T-cell (primary cell): ENCODE results near the gene APOL6. TPM values are rescaled to one million over a fixed set of nuclear protein-coding genes. Genes with fewer than 3 reads are reported as not detected.

Experiments used
- ATAC-seq, 4 experiments: fragments of 200-7000 bp in 3 of 4; fragments of 150-1000 bp in 1 of 4; cut with Tn5 transposase; replicated peaks in 1 of 4; 1 replicate in 3 of 4; 2 replicates in 1 of 4; pipeline ENCODE4 v1.10.0; 2021; ENCODE audit warnings: moderate library complexity in 3 of 4, mild to moderate bottlenecking in 2 of 4, moderate number of reproducible peaks in 1 of 4
- CTCF ChIA-PET, 2 donors: fragments of 300-600 bp; sonication (Branson Sonifier 250); formaldehyde crosslinking; loops; one replicate each; lab custom pipeline; 2022; ENCODE audit warnings: antibody characterized with exemption in 2 of 2; lab: Charles Lee
- POLR2A ChIA-PET, 2 donors: fragments of 300-600 bp; sonication (Branson Sonifier 250); formaldehyde crosslinking; loops; one replicate each; lab custom pipeline; 2022; ENCODE audit warnings: antibody characterized with exemption in 2 of 2; lab: Charles Lee
- DNase-seq, 35 experiments: peaks; one replicate each; pipeline versions ENCODE4 v3.0.0 to v3.0.0-alpha.2; 2013 to 2023
- H3K27ac ChIP-seq: one replicate; pipeline ENCODE4 v1.5.1; 2013; ENCODE audit warnings: low read length
- H3K27me3 ChIP-seq, 2 experiments: replicated peaks in 1 of 2; 1 replicate in 1 of 2; 2 replicates in 1 of 2; pipeline versions ENCODE4 v1.6.1 to v1.7.0; 2013; ENCODE audit warnings: low read length in 1 of 2, mixed read lengths in 1 of 2; ENCODE audit not compliant: control insufficient read depth in 2 of 2, insufficient read depth in 2 of 2; ENCODE audit errors: extremely low read depth in 1 of 2
- H3K36me3 ChIP-seq, 2 donors: 1 replicate in 1 of 2; 2 replicates in 1 of 2; pipeline versions ENCODE4 v1.6.1 to v1.7.0; 2013; ENCODE audit warnings: low read length in 1 of 2; ENCODE audit not compliant: control insufficient read depth in 2 of 2, insufficient read depth in 1 of 2; ENCODE audit errors: extremely low read depth in 1 of 2
- H3K4me1 ChIP-seq, 2 experiments: 1 replicate in 1 of 2; 2 replicates in 1 of 2; pipeline versions ENCODE4 v1.6.1 to v1.7.0; 2013; ENCODE audit warnings: low read length in 2 of 2, mixed read lengths in 1 of 2; ENCODE audit not compliant: insufficient read depth in 2 of 2, control insufficient read depth in 1 of 2; ENCODE audit errors: extremely low read depth in 1 of 2
- H3K4me3 ChIP-seq, 2 donors: 1 replicate in 1 of 2; 2 replicates in 1 of 2; pipeline versions ENCODE4 v1.5.1 to v1.7.0; 2013; ENCODE audit warnings: mild to moderate bottlenecking in 2 of 2, low read length in 1 of 2, moderate library complexity in 1 of 2; ENCODE audit not compliant: control insufficient read depth in 1 of 2; ENCODE audit errors: extremely low read depth in 1 of 2
- H3K9me3 ChIP-seq: 2 replicates; pipeline ENCODE4 v1.7.0; 2013
- H3K27ac Mint-ChIP-seq, 2 donors: one replicate each; pipeline ENCODE4 v1.8.0; 2020 to 2021; ENCODE audit warnings: mild to moderate bottlenecking in 2 of 2, mixed read lengths in 2 of 2
- H3K27me3 Mint-ChIP-seq, 2 donors: one replicate each; pipeline ENCODE4 v1.8.0; 2021 to 2022; ENCODE audit warnings: mixed read lengths in 2 of 2
- H3K36me3 Mint-ChIP-seq: one replicate; pipeline ENCODE4 v1.8.0; 2021; ENCODE audit warnings: mixed read lengths
- H3K4me1 Mint-ChIP-seq, 3 donors: one replicate each; pipeline ENCODE4 v1.8.0; 2020 to 2022; ENCODE audit warnings: mixed read lengths in 3 of 3, mild to moderate bottlenecking in 1 of 3
- H3K4me3 Mint-ChIP-seq, 3 donors: one replicate each; pipeline ENCODE4 v1.8.0; 2020 to 2022; ENCODE audit warnings: mild to moderate bottlenecking in 3 of 3, mixed read lengths in 3 of 3, moderate library complexity in 3 of 3
- H3K9me3 Mint-ChIP-seq, 3 donors: one replicate each; pipeline ENCODE4 v1.8.0; 2020 to 2022; ENCODE audit warnings: mixed read lengths in 3 of 3
- WGBS: methylation state at CpG from one replicate; pipeline ENCODE4 v1.1.5; 2013; ENCODE audit warnings: missing lambda C conversion rate; ENCODE audit not compliant: insufficient coverage; 5-methylcytosine and 5-hydroxymethylcytosine counted together
- total RNA-seq, 35 experiments: library from RNA in 6 of 35; stranded (reverse) in 6 of 35; fragments of 120-200 nt in 1 of 35; gene quantifications; one replicate each; pipeline versions ENCODE4 v1.2.1 to v1.2.4 and lab custom pipeline; 2013 to 2026

Gene APOL6
- total RNA-seq, 5 donors from 2014 or later (not counting 1 experiment from before 2014, with no cell fraction given), result 47.5 to 55.7 (median 52.3) TPM

DNA sequence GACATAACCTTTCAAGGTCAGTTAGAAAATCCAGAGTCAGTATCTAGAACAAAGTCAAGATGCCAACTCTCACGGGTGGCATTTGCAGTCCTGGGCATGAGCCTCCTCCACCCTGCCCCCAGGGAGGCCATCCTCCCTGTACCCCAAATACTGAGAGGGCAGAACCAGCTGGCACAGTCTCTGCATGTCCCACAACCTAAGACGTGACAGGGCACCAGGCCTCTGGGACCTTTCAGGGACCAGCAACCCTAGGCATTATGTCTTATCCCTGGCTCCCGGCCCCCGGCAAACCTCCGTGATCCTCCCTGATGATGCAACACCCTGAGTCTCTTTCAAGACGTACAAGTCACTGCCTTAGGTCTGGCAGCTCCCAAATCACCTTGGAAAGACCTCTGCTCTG lies 33.1 kb upstream of the APOL6 start:
- no peak overlapping the region for H3K27ac Mint-ChIP-seq
- Histone ChIP-seq H3K4me1 (peaks cover 2 to 11% of the 10 kb centered on the region in 2 experiments), H3K27me3 (peaks cover 0 to 17% of the 10 kb centered on the region in 2 experiments), H3K9me3 (no peaks in the 10 kb centered on the region), H3K36me3 (no peaks in the 10 kb centered on the region), H3K27ac (no peak overlapping the region), H3K4me3 (no peak overlapping the region)
- no peak for DNase-seq
- H3K9me3 Mint-ChIP-seq, result no peaks in the 10 kb centered on the region
- 83% methylated on average over 6 of the region's 6 CpGs for WGBS
- ChIA-PET CTCF (interaction anchor here in 1 of 2 donors (0.5 kb wide), 1 partner anchor 301 kb away, joined by 3 read pairs; no protein-coding TSS in a partner anchor), POLR2A (no interaction called here)
- H3K4me1 Mint-ChIP-seq, result peaks cover 0 to 21% (median 4%) of the 10 kb centered on the region in 3 donors
- H3K36me3 Mint-ChIP-seq, result no peaks in the 10 kb centered on the region
- H3K4me3 Mint-ChIP-seq, result no peak overlapping the region
- H3K27me3 Mint-ChIP-seq, result peaks cover 4 to 5% of the 10 kb centered on the region in 2 donors
- ATAC-seq, result no peak

DNA sequence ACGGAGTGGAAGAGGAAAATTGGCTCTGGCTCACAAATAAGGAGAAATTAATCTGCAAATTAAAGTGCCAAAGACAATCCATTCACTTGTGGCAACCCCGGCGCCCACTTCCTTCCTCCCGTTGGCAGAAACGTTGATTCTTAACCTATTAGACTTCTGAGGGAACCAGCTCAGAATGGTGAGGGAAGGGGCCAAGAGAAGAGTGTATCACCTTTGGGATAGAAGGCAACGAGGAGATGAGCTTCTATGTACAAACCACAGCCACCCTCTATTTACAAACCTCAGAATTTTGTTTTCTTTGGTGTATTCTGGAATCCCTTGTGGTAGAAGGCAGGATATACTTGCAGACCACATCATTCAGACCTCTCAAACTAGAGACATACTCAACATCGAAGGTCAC lies 32.2 kb upstream of the APOL6 start:
- no peaks in the 10 kb centered on the region for H3K9me3 Mint-ChIP-seq
- ATAC-seq (peak in 2 of 4 experiments; percentile 27 to 40), DNase-seq (no peak)
- ChIA-PET CTCF (interaction anchor here in 1 of 2 donors (0.6 kb wide), 1 partner anchor 508 kb away, joined by 3 read pairs; no protein-coding TSS in a partner anchor), POLR2A (no interaction called here)
- Histone ChIP-seq H3K4me3 (no peak overlapping the region), H3K36me3 (no peaks in the 10 kb centered on the region), H3K4me1 (peaks cover 2 to 11% of the 10 kb centered on the region in 2 experiments), H3K27ac (no peak overlapping the region), H3K27me3 (peaks cover 0 to 12% of the 10 kb centered on the region in 2 experiments), H3K9me3 (no peaks in the 10 kb centered on the region)
- peaks cover under 1% of the 10 kb centered on the region in 2 donors for H3K27me3 Mint-ChIP-seq
- no peaks in the 10 kb centered on the region for H3K36me3 Mint-ChIP-seq
- WGBS, result 33% methylated on average over 1 of the region's 7 CpGs
- no peak overlapping the region for H3K4me3 Mint-ChIP-seq
- no peak overlapping the region for H3K27ac Mint-ChIP-seq
- H3K4me1 Mint-ChIP-seq, result peaks cover 0 to 21% (median 4%) of the 10 kb centered on the region in 3 donors

DNA sequence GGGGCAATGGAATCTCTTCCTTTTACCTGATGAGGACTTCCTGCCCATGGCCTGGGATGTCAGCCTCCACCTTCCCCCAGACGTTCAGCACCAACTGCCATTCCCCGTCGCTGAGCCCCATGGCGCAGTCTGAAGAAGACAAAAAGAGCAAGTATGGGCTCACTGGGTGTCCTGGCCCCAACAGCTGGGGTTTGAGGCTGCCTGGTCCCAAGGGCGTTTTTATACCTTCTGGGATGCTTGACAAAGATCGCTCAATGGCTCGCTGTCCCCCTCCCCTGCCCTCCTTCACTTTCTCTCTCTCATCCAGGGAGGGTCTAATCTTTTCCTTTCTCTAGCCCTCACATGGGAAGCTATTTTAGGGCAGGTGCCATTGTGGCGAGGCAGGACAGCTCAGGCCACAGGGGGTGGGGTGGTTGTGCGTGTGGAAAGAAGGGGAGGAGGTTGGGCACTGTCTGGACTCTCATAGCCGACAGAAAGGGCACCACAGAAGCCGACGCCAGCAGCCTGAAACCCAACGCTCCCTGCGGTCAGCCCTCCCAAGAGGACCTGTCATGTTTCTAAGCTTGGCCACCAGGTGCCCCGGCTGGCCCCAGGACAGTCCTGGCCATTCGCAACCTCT lies 31.0 kb upstream of the APOL6 start, which contains the start of gene MB:
TSS of gene MB (minus strand) at position 193 of the 619 bp plus-strand sequence. CDS start at position 121, 72 bp downstream.
- DNase-seq (no peak), ATAC-seq (no peak)
- WGBS, result 84% methylated on average over 15 of the region's 16 CpGs
- POLR2A ChIA-PET, result no interaction called here
- no peak within 1 kb of the TSS for H3K4me3 Mint-ChIP-seq
- Histone ChIP-seq H3K27ac (no peak within 1 kb of the TSS), H3K4me1 (peaks cover 2 to 6% of the 10 kb centered on the region in 2 experiments), H3K4me3 (no peak within 1 kb of the TSS), H3K36me3 (no peaks in the 10 kb centered on the region), H3K27me3 (peaks cover 0 to 6% of the 10 kb centered on the region in 2 experiments), H3K9me3 (no peaks in the 10 kb centered on the region)
- CTCF ChIA-PET, result no interaction called here
- H3K27ac Mint-ChIP-seq, result no peak within 1 kb of the TSS
- H3K4me1 Mint-ChIP-seq, result peaks cover 0 to 16% (median 0%) of the 10 kb centered on the region in 3 donors
- no peaks in the 10 kb centered on the region for H3K9me3 Mint-ChIP-seq
- H3K27me3 Mint-ChIP-seq, result no peaks in the 10 kb centered on the region
- no peaks in the 10 kb centered on the region for H3K36me3 Mint-ChIP-seq

DNA sequence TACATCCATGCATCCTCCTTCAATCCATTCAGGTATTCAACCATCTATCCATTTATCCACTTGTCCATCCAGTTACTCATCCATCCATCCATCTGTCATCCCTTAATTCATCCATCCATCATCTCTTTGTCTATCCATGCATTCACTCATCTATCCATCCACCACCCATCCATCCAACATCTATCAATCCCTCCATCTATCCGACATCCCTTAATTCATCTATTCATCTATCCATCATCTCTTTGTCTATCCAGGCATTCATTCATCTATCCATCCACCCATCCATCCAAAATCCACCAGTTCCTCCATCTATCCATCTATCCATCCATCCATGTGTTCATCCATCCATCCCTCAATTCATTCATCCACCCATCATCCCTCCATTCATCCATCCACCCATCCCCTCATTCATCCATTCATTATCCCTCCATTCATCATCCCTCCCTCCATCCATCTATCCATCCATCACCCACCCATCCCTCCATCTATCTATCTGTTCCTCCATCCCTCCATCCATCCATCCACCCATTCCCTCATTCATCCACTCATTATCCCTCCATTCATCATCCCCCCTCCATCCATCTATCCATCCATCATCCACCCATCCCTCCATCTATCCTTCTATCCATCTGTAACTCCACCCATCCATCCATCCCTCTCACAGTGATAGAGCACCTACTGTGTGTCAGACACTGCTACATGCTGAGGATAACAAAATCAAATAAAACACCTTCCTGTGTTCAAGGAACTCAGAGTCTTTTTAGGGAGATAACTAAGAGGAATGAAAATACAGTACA lies 29.6 kb upstream of the APOL6 start:
- ChIA-PET CTCF (no interaction called here), POLR2A (no interaction called here)
- Mint-ChIP-seq H3K27ac (no peak overlapping the region), H3K9me3 (no peaks in the 10 kb centered on the region), H3K4me1 (peaks cover 2 to 18% (median 6%) of the 10 kb centered on the region in 3 donors), H3K36me3 (no peaks in the 10 kb centered on the region), H3K4me3 (no peak overlapping the region), H3K27me3 (peaks cover 0 to 2% of the 10 kb centered on the region in 2 donors)
- Histone ChIP-seq H3K27ac (no peak overlapping the region), H3K4me1 (peaks cover 2 to 11% of the 10 kb centered on the region in 2 experiments), H3K4me3 (no peak overlapping the region), H3K27me3 (peaks cover 0 to 9% of the 10 kb centered on the region in 2 experiments), H3K36me3 (no peaks in the 10 kb centered on the region), H3K9me3 (no peaks in the 10 kb centered on the region)
- DNase-seq (no peak), ATAC-seq (no peak)
- 100% methylated on average over 1 of the region's 1 CpG for WGBS

DNA sequence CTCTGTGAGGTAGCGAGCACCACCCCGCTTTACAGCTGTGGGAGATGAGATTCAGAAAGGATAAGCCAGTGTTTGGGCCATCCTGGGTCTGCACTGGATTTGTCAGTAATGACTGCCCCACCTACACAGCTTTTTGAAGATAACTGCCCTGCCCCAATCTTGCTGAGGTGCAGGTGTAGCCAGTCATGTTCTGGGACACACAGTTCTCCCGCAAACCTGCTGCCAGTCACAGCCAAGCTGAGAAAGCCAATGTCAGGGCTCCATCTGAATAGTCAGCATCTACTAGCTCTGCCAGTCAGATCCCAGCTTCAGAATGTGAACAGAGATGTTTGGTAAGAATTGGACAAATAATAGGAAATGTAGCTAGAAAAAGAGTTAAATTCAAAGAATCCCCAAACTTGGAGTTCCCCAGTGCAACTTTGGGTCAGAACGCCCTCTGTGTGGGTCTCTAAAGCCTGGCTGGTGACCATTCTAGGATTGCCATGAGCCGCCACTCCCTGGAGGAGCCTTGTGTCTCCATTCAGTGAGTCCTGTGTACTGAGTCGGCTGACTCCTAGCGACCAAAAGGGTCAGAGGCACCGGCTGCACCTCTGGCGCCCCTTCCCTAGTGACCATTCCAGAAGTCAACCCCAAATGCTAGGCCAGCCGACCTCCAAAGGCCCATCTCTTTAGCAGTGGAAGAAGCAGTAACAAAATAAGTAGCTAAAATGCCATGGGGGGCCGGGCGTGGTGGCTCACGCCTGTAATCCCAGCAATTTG lies 28.7 kb upstream of the APOL6 start:
- Histone ChIP-seq H3K4me3 (no peak overlapping the region), H3K9me3 (no peaks in the 10 kb centered on the region), H3K27me3 (peaks cover 0 to 10% of the 10 kb centered on the region in 2 experiments), H3K36me3 (no peaks in the 10 kb centered on the region), H3K4me1 (peaks cover 2 to 11% of the 10 kb centered on the region in 2 experiments), H3K27ac (no peak overlapping the region)
- ATAC-seq (no peak), DNase-seq (no peak)
- no peak overlapping the region for H3K4me3 Mint-ChIP-seq
- H3K4me1 Mint-ChIP-seq, result peaks cover 2 to 18% (median 6%) of the 10 kb centered on the region in 3 donors
- ChIA-PET POLR2A (no interaction called here), CTCF (no interaction called here)
- H3K27ac Mint-ChIP-seq, result no peak overlapping the region
- no peaks in the 10 kb centered on the region for H3K9me3 Mint-ChIP-seq
- H3K27me3 Mint-ChIP-seq, result peaks cover 6 to 7% of the 10 kb centered on the region in 2 donors
- 83% methylated on average over 3 of the region's 13 CpGs for WGBS
- H3K36me3 Mint-ChIP-seq, result no peaks in the 10 kb centered on the region
